K562 (cell line): Measurements from ENCODE around the gene UBE2H. TPM values are rescaled to one million over a fixed set of nuclear protein-coding genes. Genes with fewer than 3 reads are reported as not detected.

Experiments used
- ATAC-seq: fragments of 200-7000 bp; cut with Tn5 transposase; 3 replicates; pipeline ENCODE4 v1.9.1; 2020; ENCODE audit warnings: moderate library complexity
- BruUV-seq: library from RNA; stranded (reverse); fragments of 400-500 nt; replicated peaks from 2 replicates; lab custom pipeline; 2021; lab: Mats Ljungman, UMichigan
- CTCF ChIA-PET: fragments of 300-600 bp; formaldehyde crosslinking; extraction: SDS; loops from one replicate; lab custom pipeline; 2021; ENCODE audit warnings: low intra/inter-chr PET ratio; lab: Yijun Ruan, JAX
- POLR2A ChIA-PET: fragments of 300-600, 350-650 bp; sonication (Branson Sonifier 250); formaldehyde crosslinking; extraction: SDS; loops from one replicate; lab custom pipeline; 2021; ENCODE audit warnings: antibody characterized with exemption, inconsistent platforms; lab: Yijun Ruan, JAX
- DNase-seq, 4 experiments: peaks; one replicate each; pipeline versions ENCODE4 v3.0.0 to v3.0.0-alpha.2; 2011 to 2018; ENCODE audit warnings: low spot score in 3 of 4, mixed read lengths in 3 of 4; ENCODE audit errors: extremely low read depth in 1 of 4
- FAIRE-seq: peaks from 2 replicates; lab custom pipeline; 2011; peaks lifted over from hg19 to GRCh38; lab: Jason Lieb, UNC
- H2AFZ ChIP-seq: 2 replicates; pipeline ENCODE4 v1.6.0; 2011; ENCODE audit warnings: low read depth, low read length, control low read depth, inconsistent platforms
- H3K27ac ChIP-seq: fragments of 200-600 bp; 3 replicates; pipeline ENCODE4 v1.8.0; 2011; ENCODE audit warnings: low read depth, mild to moderate bottlenecking, control low read depth, inconsistent platforms, low read length, moderate library complexity, mixed read lengths; ENCODE audit errors: extremely low read depth
- H3K27me3 ChIP-seq, 2 experiments: fragments of 300-600 bp in 1 of 2; 2 replicates in 1 of 2; 3 replicates in 1 of 2; pipeline versions ENCODE4 v1.6.0 to v1.8.0; 2011; ENCODE audit warnings: inconsistent platforms in 2 of 2, low read length in 2 of 2, mild to moderate bottlenecking in 1 of 2, mixed read lengths in 1 of 2, moderate library complexity in 1 of 2; ENCODE audit not compliant: control insufficient read depth in 2 of 2, insufficient read depth in 2 of 2
- H3K36me3 ChIP-seq: fragments of 300-600 bp; 3 replicates; pipeline ENCODE4 v1.8.0; 2011; ENCODE audit warnings: mild to moderate bottlenecking, low read length, inconsistent platforms; ENCODE audit not compliant: control insufficient read depth, insufficient read depth
- H3K4me1 ChIP-seq, 2 experiments: fragments of 200-600 bp in 1 of 2; replicated peaks in 1 of 2; 2 replicates in 1 of 2; 3 replicates in 1 of 2; pipeline versions ENCODE4 v1.5.1 to v1.8.0; 2011; ENCODE audit warnings: inconsistent platforms in 2 of 2, low read length in 2 of 2, mild to moderate bottlenecking in 1 of 2, mixed read lengths in 1 of 2, moderate library complexity in 1 of 2; ENCODE audit not compliant: control insufficient read depth in 2 of 2, insufficient read depth in 2 of 2
- H3K4me2 ChIP-seq: 2 replicates; pipeline ENCODE4 v1.6.1; 2011; ENCODE audit warnings: low read length, control low read depth, inconsistent platforms, mixed read lengths; ENCODE audit not compliant: insufficient read depth
- H3K4me3 ChIP-seq: fragments of 200-600 bp; sonication (generic), shearing (Covaris generic); 2 replicates; pipeline ENCODE4 v1.5.1; 2016; ENCODE audit warnings: control low read depth, inconsistent platforms
- H3K79me2 ChIP-seq: fragments of 200-600 bp; 3 replicates; pipeline ENCODE4 v1.8.0; 2011; ENCODE audit warnings: low read length, inconsistent platforms; ENCODE audit not compliant: control insufficient read depth, insufficient read depth
- H3K9ac ChIP-seq, 2 experiments: 2 replicates each; pipeline versions ENCODE4 v1.6.0 to v1.6.1; 2011; ENCODE audit warnings: low read depth in 2 of 2, low read length in 2 of 2, control low read depth in 1 of 2, inconsistent platforms in 1 of 2, mild to moderate bottlenecking in 1 of 2, mixed read lengths in 1 of 2; ENCODE audit not compliant: insufficient read depth in 1 of 2
- H3K9me1 ChIP-seq: one replicate; pipeline ENCODE4 v1.6.0; 2011; ENCODE audit warnings: inconsistent platforms, mild to moderate bottlenecking, low read length, moderate library complexity; ENCODE audit not compliant: control insufficient read depth, insufficient read depth
- H3K9me3 ChIP-seq: replicated peaks from 2 replicates; pipeline ENCODE4 v1.5.1; 2011; ENCODE audit warnings: low read depth, low read length, inconsistent platforms; ENCODE audit not compliant: control insufficient read depth, insufficient read depth
- H4K20me1 ChIP-seq: replicated peaks from 2 replicates; pipeline ENCODE4 v1.6.1; 2011; ENCODE audit warnings: low read length, inconsistent platforms, mixed read lengths; ENCODE audit not compliant: control insufficient read depth, insufficient read depth
- CTCF ChIP-seq, 3 experiments: IDR thresholded peaks in 2 of 3; conservative IDR thresholded peaks in 1 of 3; 2 replicates each; pipeline ENCODE4 v1.5.1; 2011 to 2012; ENCODE audit warnings: low read length in 3 of 3, mild to moderate bottlenecking in 3 of 3, control low read depth in 2 of 3, improper control_type of control experiment in 1 of 3, inconsistent platforms in 1 of 3, low read depth in 1 of 3, mixed read lengths in 1 of 3, moderate library complexity in 1 of 3; ENCODE audit not compliant: insufficient read depth in 2 of 3
- RCOR1 ChIP-seq, 2 experiments: IDR thresholded peaks; 2 replicates each; pipeline ENCODE4 v1.6.1; 2012; ENCODE audit warnings: low read depth in 2 of 2, low read length in 2 of 2, borderline replicate concordance in 1 of 2, improper control_type of control experiment in 1 of 2
- ZNF263 ChIP-seq: sonication (generic); formaldehyde crosslinking; IDR thresholded peaks from 2 replicates; pipeline ENCODE4 v1.8.0; 2022; ENCODE audit warnings: mild to moderate bottlenecking, missing genetic modification reagents, borderline replicate concordance
- ZNF408 ChIP-seq: fragments of 250-450 bp; sonication (Bioruptor Pico); IDR thresholded peaks from 2 replicates; pipeline ENCODE4 v1.4.0; 2020; ENCODE audit warnings: low read depth, mild to moderate bottlenecking, moderate library complexity
- ZNF668 ChIP-seq: fragments of 250-450 bp; sonication (Bioruptor Pico); IDR thresholded peaks from 2 replicates; pipeline ENCODE4 v1.8.0; 2022; ENCODE audit warnings: mild to moderate bottlenecking, inconsistent platforms
- WGBS: fragments of 100-300 bp; shearing (Covaris generic); methylation state at CpG from one replicate; pipeline ENCODE4 v1.1.6; 2016; ENCODE audit warnings: low coverage, mixed read lengths; ENCODE audit not compliant: insufficient coverage; ENCODE audit errors: missing lambda C conversion rate; 5-methylcytosine and 5-hydroxymethylcytosine counted together
- in situ Hi-C: fragments of 300-500 bp; cut with MboI; formaldehyde crosslinking; loops from 4 replicates; pipeline ENCODE4 v1.15.0; 2018; ENCODE audit warnings: inconsistent platforms, mixed read lengths
- intact Hi-C: fragments of 100-400 bp; cut with micrococcal nuclease; formaldehyde crosslinking; loops from 2 replicates; pipeline ENCODE4 v1.14.2; 2022
- polyA plus RNA-seq, 8 experiments: library from polyadenylated mRNA; depleted of rRNA in 4 of 8; stranded (reverse) in 5 of 8; unstranded in 3 of 8; fragments of >200 nt; fragmentation: Nextera tagmentation in 2 of 8; fragmentation: Illumina TruSeq in 1 of 8; extraction: Ambion mirVana in 2 of 8; extraction: Trizol in 1 of 8; gene quantifications; 2 replicates each; pipeline versions ENCODE4 v1.2.1 to v1.2.3, GENCODE V29; 2011 to 2014; ENCODE audit warnings: inconsistent platforms in 1 of 8, missing spikeins in 1 of 8
- total RNA-seq, 7 experiments: library from RNA; depleted of rRNA in 6 of 7; stranded (reverse); fragments of >200 nt in 6 of 7; fragmentation: Illumina TruSeq in 2 of 7; extraction: Trizol in 2 of 7; gene quantifications; 2 replicates each; pipeline versions ENCODE4 v1.2.1 to v1.2.3, GENCODE V29; 2011 to 2021; ENCODE audit warnings: low replicate concordance in 1 of 7

The UBE2H gene
- total and polyA plus RNA-seq, 9 of the 15 experiments (the other 6 are each of a cell fraction or from before 2014, with no cell fraction given) = 6.3 to 33.0 (median 13.3) TPM

- POLR2A ChIA-PET = interaction anchor here (0.5 to 1.0 kb wide), 4 partner anchors 9 to 381 kb away, joined by 3 to 5 read pairs (median 4); partner anchors contain the start of gene NRF1
These were observed 40.5 kb upstream of the UBE2H start for GRCh38 chr7:129993275-129993674.

More at GRCh38 chr7:129993275-129993674, 40.5 kb upstream of the UBE2H start:
- BruUV-seq = no TSS peak
- peaks cover 2 to 7% of the 10 kb centered on the region in 2 experiments; a peak in 3 of 5 replicates for H3K27me3 ChIP-seq
- H2AFZ ChIP-seq = no peak overlapping the region
- H3K9me3 ChIP-seq = no peaks in the 10 kb centered on the region
- CTCF ChIA-PET = no interaction called here
- DNase-seq = no peak
- no peaks in the 10 kb centered on the region for H3K36me3 ChIP-seq
- in situ Hi-C loops = no loop called here
- no peak overlapping the region for H3K27ac ChIP-seq
- WGBS = 38% methylated on average over 8 of the region's 8 CpGs
- no peak for TF ChIP-seq RCOR1 (IDR thresholded peaks at IDR 0.05; ENCODE audit: borderline replicate concordance in 1 of 2, low read depth in 2 of 2, low read length in 2 of 2)
- no peak for TF ChIP-seq ZNF408 (CRISPR knock-in tag)
- peak in 1 of 3 experiments; percentile 28; a peak in 2 of 6 replicates for TF ChIP-seq CTCF (IDR thresholded peaks at IDR 0.05 in 2 of 3, conservative IDR thresholded peaks at IDR 0.05 in 1 of 3; ENCODE audit: insufficient read depth in 2 of 3, low read depth in 1 of 3, low read length in 3 of 3)
- no peak for TF ChIP-seq ZNF263 (CRISPR knock-in tag)
- no peak for TF ChIP-seq ZNF668 (CRISPR knock-in tag)
- TF ChIP-seq, all 486 proteins: peak for 1
- H3K79me2 ChIP-seq = no peaks in the 10 kb centered on the region
- ATAC-seq = no peak
- H3K4me2 ChIP-seq = no peak overlapping the region
- peaks cover 0 to 3% of the 10 kb centered on the region in 2 experiments; a peak in 1 of 5 replicates for H3K4me1 ChIP-seq
- intact Hi-C loops = no loop called here
- H3K9me1 ChIP-seq = no peaks in the 10 kb centered on the region
- no peaks in the 10 kb centered on the region for H4K20me1 ChIP-seq
- no peak for FAIRE-seq
- H3K4me3 ChIP-seq = no peak overlapping the region
- no peak overlapping the region for H3K9ac ChIP-seq
